GM23338 (cell line): ENCODE results near the gene PCNT. TPM values are rescaled to one million over a fixed set of nuclear protein-coding genes. Genes with fewer than 3 reads are reported as not detected.

Experiments used
- ATAC-seq: fragments of 200-7000 bp; cut with Tn5 transposase; 3 replicates; pipeline ENCODE4 v1.9.1; 2020
- DNase-seq: peaks from one replicate; pipeline ENCODE4 v3.0.0-alpha.2; 2015; ENCODE audit warnings: low spot score
- H2AFZ ChIP-seq: fragments of 200-600 bp; sonication (generic); 2 replicates; pipeline ENCODE4 v1.8.0; 2016; ENCODE audit warnings: antibody characterized with exemption, mild to moderate bottlenecking, moderate library complexity
- H3F3A ChIP-seq: fragments of 200-600 bp; sonication (generic); replicated peaks from 2 replicates; pipeline ENCODE4 v1.8.0; 2017; ENCODE audit warnings: antibody characterized with exemption, mixed run types, low read depth
- H3K27ac ChIP-seq: fragments of 200-600 bp; sonication (generic); 2 replicates; pipeline ENCODE4 v1.6.1; 2016; ENCODE audit warnings: low read depth
- H3K27me3 ChIP-seq: fragments of 200-600 bp; sonication (generic); 2 replicates; pipeline ENCODE4 v1.8.0; 2016; ENCODE audit warnings: mild to moderate bottlenecking, mixed run types, moderate library complexity; ENCODE audit not compliant: insufficient read depth
- H3K36me3 ChIP-seq: fragments of 200-600 bp; sonication (generic); 2 replicates; pipeline ENCODE4 v1.8.0; 2016; ENCODE audit warnings: mild to moderate bottlenecking; ENCODE audit not compliant: insufficient read depth
- H3K4me1 ChIP-seq: fragments of 200-600 bp; sonication (generic); 2 replicates; pipeline ENCODE4 v1.8.0; 2016; ENCODE audit warnings: mild to moderate bottlenecking, moderate library complexity; ENCODE audit not compliant: insufficient read depth
- H3K4me2 ChIP-seq: fragments of 200-600 bp; sonication (generic); 2 replicates; pipeline ENCODE4 v1.7.1; 2017; ENCODE audit warnings: mixed run types
- H3K4me3 ChIP-seq: fragments of 200-600 bp; sonication (generic); 2 replicates; pipeline ENCODE4 v1.6.1; 2016; ENCODE audit warnings: mixed run types
- H3K79me2 ChIP-seq: fragments of 200-600 bp; sonication (generic); replicated peaks from 2 replicates; pipeline ENCODE4 v1.8.0; 2017; ENCODE audit warnings: mild to moderate bottlenecking; ENCODE audit not compliant: insufficient read depth
- H3K9me2 ChIP-seq: fragments of 200-600 bp; sonication (generic); 2 replicates; pipeline ENCODE4 v1.8.0; 2017; ENCODE audit not compliant: insufficient read depth
- H4K20me1 ChIP-seq: fragments of 200-600 bp; sonication (generic); replicated peaks from 2 replicates; pipeline ENCODE4 v1.8.0; 2017; ENCODE audit warnings: mild to moderate bottlenecking; ENCODE audit not compliant: insufficient read depth
- H3K27ac Mint-ChIP-seq: 2 replicates; pipeline ENCODE4 v1.8.0; 2020; ENCODE audit warnings: inconsistent platforms, mild to moderate bottlenecking, moderate library complexity, mixed read lengths
- H3K27me3 Mint-ChIP-seq: 3 replicates; pipeline ENCODE4 v1.8.0; 2022; ENCODE audit warnings: low read depth, mild to moderate bottlenecking, moderate library complexity, mixed read lengths, inconsistent platforms; ENCODE audit not compliant: insufficient read depth, poor library complexity
- H3K36me3 Mint-ChIP-seq: 3 replicates; pipeline ENCODE4 v1.8.0; 2021; ENCODE audit warnings: low read depth, mild to moderate bottlenecking, inconsistent platforms, moderate library complexity, mixed read lengths
- H3K4me1 Mint-ChIP-seq: 3 replicates; pipeline ENCODE4 v1.8.0; 2020; ENCODE audit warnings: mild to moderate bottlenecking, inconsistent platforms, mixed read lengths
- H3K4me3 Mint-ChIP-seq: 3 replicates; pipeline ENCODE4 v1.8.0; 2021; ENCODE audit warnings: moderate library complexity, mild to moderate bottlenecking, inconsistent platforms, mixed read lengths
- H3K9me3 Mint-ChIP-seq: 3 replicates; pipeline ENCODE4 v1.8.0; 2020; ENCODE audit warnings: moderate library complexity, mild to moderate bottlenecking, inconsistent platforms, mixed read lengths
- CREB1 ChIP-seq: fragments of 250-450 bp; sonication (Bioruptor Pico); IDR thresholded peaks from 2 replicates; pipeline ENCODE4 v1.5.0; 2020; ENCODE audit warnings: low read depth, mild to moderate bottlenecking, moderate library complexity
- CTCF ChIP-seq, 2 experiments: fragments of 200-600 bp in 1 of 2; sonication (generic) in 1 of 2; conservative IDR thresholded peaks; 2 replicates each; pipeline versions ENCODE4 v1.5.1 to v1.6.1; 2016 to 2017; ENCODE audit warnings: antibody characterized with exemption in 2 of 2, low read depth in 2 of 2, mild to moderate bottlenecking in 2 of 2, moderate library complexity in 1 of 2
- ETS1 ChIP-seq: IDR thresholded peaks from 2 replicates; pipeline ENCODE4 v1.6.1; 2016; ENCODE audit warnings: antibody characterized with exemption
- EZH2 ChIP-seq: fragments of 200-600 bp; sonication (generic); IDR thresholded peaks from one replicate; pipeline ENCODE4 v1.8.0; 2017; ENCODE audit warnings: antibody characterized with exemption, mild to moderate bottlenecking, low read depth; ENCODE audit not compliant: unreplicated experiment
- EZH2phosphoT487 ChIP-seq: fragments of 200-600 bp; sonication (generic); IDR thresholded peaks from one replicate; pipeline ENCODE4 v1.8.1; 2018; ENCODE audit warnings: antibody characterized with exemption; ENCODE audit not compliant: unreplicated experiment
- JUNB ChIP-seq: IDR thresholded peaks from one replicate; pipeline ENCODE4 v1.6.1; 2016; ENCODE audit warnings: antibody characterized with exemption; ENCODE audit not compliant: unreplicated experiment
- NANOG ChIP-seq: IDR thresholded peaks from 2 replicates; pipeline ENCODE4 v1.6.1; 2016; ENCODE audit warnings: antibody characterized with exemption, borderline replicate concordance
- POLR2AphosphoS5 ChIP-seq: IDR thresholded peaks from 2 replicates; pipeline ENCODE4 v1.6.1; 2016; ENCODE audit warnings: antibody characterized with exemption, low read depth
- REST ChIP-seq: IDR thresholded peaks from one replicate; pipeline ENCODE4 v1.6.1; 2018; ENCODE audit warnings: antibody characterized with exemption; ENCODE audit not compliant: unreplicated experiment
- STAT1 ChIP-seq: IDR thresholded peaks from one replicate; pipeline ENCODE4 v1.6.1; 2016; ENCODE audit warnings: antibody characterized with exemption; ENCODE audit not compliant: unreplicated experiment
- ZNF114 ChIP-seq: fragments of 250-450 bp; sonication (Bioruptor Pico); IDR thresholded peaks from 2 replicates; pipeline ENCODE4 v1.5.0; 2020; ENCODE audit warnings: mild to moderate bottlenecking, moderate library complexity
- ZNF331 ChIP-seq: fragments of 250-450 bp; sonication (Bioruptor Pico); IDR thresholded peaks from 2 replicates; pipeline ENCODE4 v1.5.0; 2020; ENCODE audit warnings: low read depth, mild to moderate bottlenecking, moderate library complexity
- ZNF462 ChIP-seq: fragments of 250-450 bp; sonication (Bioruptor Pico); IDR thresholded peaks from 2 replicates; pipeline ENCODE4 v1.5.0; 2020; ENCODE audit warnings: mild to moderate bottlenecking, moderate library complexity
- polyA plus RNA-seq: library from polyadenylated mRNA; unstranded; fragments of >200 nt; fragmentation: Nextera tagmentation; extraction: Ambion mirVana; gene quantifications from 2 replicates; pipeline ENCODE4 v1.2.1, GENCODE V29; 2016
- total RNA-seq: library from RNA; depleted of rRNA; stranded (reverse); fragments of >200 nt; shearing (Covaris generic); gene quantifications from 2 replicates; pipeline ENCODE4 v1.2.3, GENCODE V29; 2014

The PCNT gene
- total and polyA plus RNA-seq, 2 experiments from 2014 or later: 39.6 to 46.1 TPM

GRCh38 chr21:46386734-46387088 lies 62.8 kb downstream of the PCNT start:
- Mint-ChIP-seq H3K36me3 (peaks cover 69% of the 10 kb centered on the region), H3K27me3 (peaks cover 17% of the 10 kb centered on the region), H3K4me1 (peaks cover 3% of the 10 kb centered on the region), H3K9me3 (peaks cover 34% of the 10 kb centered on the region), H3K27ac (no peak overlapping the region), H3K4me3 (no peak overlapping the region)
- Histone ChIP-seq H3K4me3 (no peak overlapping the region), H3F3A (peaks cover 20% of the 10 kb centered on the region), H3K4me1 (no peaks in the 10 kb centered on the region), H3K4me2 (no peak overlapping the region), H3K79me2 (peaks cover 17% of the 10 kb centered on the region), H3K27me3 (no peaks in the 10 kb centered on the region), H2AFZ (no peak overlapping the region), H3K27ac (no peak overlapping the region), H4K20me1 (no peaks in the 10 kb centered on the region), H3K36me3 (no peaks in the 10 kb centered on the region; the same call in 1 of the 2 replicates), H3K9me2 (no peaks in the 10 kb centered on the region)
- TF ChIP-seq POLR2AphosphoS5: no peak
- TF ChIP-seq STAT1: no peak
- no peak for TF ChIP-seq NANOG
- TF ChIP-seq CTCF (conservative IDR thresholded peaks at IDR 0.05; ENCODE audit: low read depth in 2 of 2): no peak
- TF ChIP-seq ZNF331 (CRISPR knock-in tag): no peak
- TF ChIP-seq ETS1: no peak
- TF ChIP-seq ZNF462 (CRISPR knock-in tag): no peak
- TF ChIP-seq CREB1 (CRISPR knock-in tag): no peak
- no peak for TF ChIP-seq ZNF114
- TF ChIP-seq JUNB: no peak
- TF ChIP-seq EZH2phosphoT487: no peak
- TF ChIP-seq REST: no peak
- TF ChIP-seq EZH2: no peak
- ATAC-seq: no peak
- DNase-seq: no peak
